NCI-H526 (cell line): ENCODE data around the gene ASB1.
"Not testable (repeated sequence)": the region's sequence is repeated elsewhere in the genome, so short reads cannot be mapped to it uniquely, and the experiment has no call there.

ENCODE experiments used
- DNase-seq, 2 experiments: peaks; one replicate each; lab custom pipeline; 2025; lab: John Stamatoyannopoulos, UW

The ASB1 gene

GRCh38 chr2:238423561-238424312 lies 3.0 kb upstream of the ASB1 start:
- DNase-seq: no peak

- DNase-seq: no peak
Observed at GRCh38 chr2:238424313-238424700, 2.4 kb upstream of the ASB1 start.

- DNase-seq: no peak
Observed at GRCh38 chr2:238425505-238425978, 1.2 kb upstream of the ASB1 start.

- peak; percentile 54 to 76 for DNase-seq
Observed at GRCh38 chr2:238425979-238426567, 654 bp upstream of the ASB1 start.

- DNase-seq: no peak
Observed at GRCh38 chr2:238427435-238428162, 872 bp downstream of the ASB1 start.

GRCh38 chr2:238428866-238429265 lies 2.1 kb downstream of the ASB1 start:
- no peak for DNase-seq

GRCh38 chr2:238430781-238431180 lies 4.1 kb downstream of the ASB1 start:
- DNase-seq: no peak

GRCh38 chr2:238431456-238431855 lies 4.7 kb downstream of the ASB1 start:
- DNase-seq: no peak

GRCh38 chr2:238433300-238433915 lies 6.7 kb downstream of the ASB1 start:
- no peak for DNase-seq

- no peak for DNase-seq
Observed at GRCh38 chr2:238433941-238434845, 7.5 kb downstream of the ASB1 start.

GRCh38 chr2:238434846-238435751 lies 8.4 kb downstream of the ASB1 start:
- DNase-seq: no peak

- no peak for DNase-seq
Observed at GRCh38 chr2:238435752-238436096, 9.0 kb downstream of the ASB1 start.

GRCh38 chr2:238438856-238439849 lies 12.4 kb downstream of the ASB1 start:
- DNase-seq: no peak

GRCh38 chr2:238439917-238440316 lies 13.2 kb downstream of the ASB1 start:
- DNase-seq: no peak

- no peak for DNase-seq
Observed at GRCh38 chr2:238440331-238440730, 13.6 kb downstream of the ASB1 start.

- no peak for DNase-seq
Observed at GRCh38 chr2:238440767-238441166, 14.0 kb downstream of the ASB1 start.

- DNase-seq: no peak
Observed at GRCh38 chr2:238441262-238442114, 14.8 kb downstream of the ASB1 start.

- DNase-seq: not testable (repeated sequence)
Observed at GRCh38 chr2:238442257-238442656, 15.5 kb downstream of the ASB1 start.
